ENCODE data around the gene CST6. TPM values are rescaled to one million over a fixed set of nuclear protein-coding genes. Genes with fewer than 3 reads are reported as not detected.
A peak's percentile ranks its signal among the peaks of the same experiment; 100 is the strongest.

The CST6 gene
- total and polyA plus RNA-seq, 2 donors (not counting 3 experiments of a cell fraction or from before 2014, with no cell fraction given): 0.46 to 2.2 TPM

- no peak overlapping the region for H2AFZ ChIP-seq (ENCODE audit: low read depth, low read length)
- no peak overlapping the region for H3K9ac ChIP-seq (replicated peaks; ENCODE audit: extremely low read depth, insufficient read depth, low read length)
- no peaks in the 10 kb centered on the region for H3K36me3 ChIP-seq (ENCODE audit: control insufficient read depth in 2 of 2, extremely low read depth in 1 of 2, insufficient read depth in 2 of 2, low read length in 2 of 2)
- peak overlapping the region; percentile 32 for H3K27ac ChIP-seq (ENCODE audit: insufficient read depth, low read depth, low read length)
- FAIRE-seq (peak; percentile 98), DNase-seq (ENCODE audit: low read depth, low spot score) (peak; percentile 78)
- CTCF ChIA-PET: interaction anchor here (0.6 to 3.0 kb wide), 7 partner anchors 9 to 136 kb away, joined by 3 to 16 read pairs (median 3); partner anchors contain the start of gene CST6
- H3K4me3 ChIP-seq (replicated peaks in 1 of 3; ENCODE audit: insufficient read depth in 1 of 3, low read depth in 1 of 3, low read length in 3 of 3): no peak overlapping the region
- intact Hi-C loops (cut with micrococcal nuclease): loop anchor here (1.0 kb wide), 1 partner anchor 18 kb away; the partner anchor contains the start of genes BANF1 and EIF1AD
- H3K4me1 ChIP-seq (ENCODE audit: control insufficient read depth, extremely low read depth, insufficient read depth, low read length): peaks cover 24% of the 10 kb centered on the region
- no peaks in the 10 kb centered on the region for H3K79me2 ChIP-seq (ENCODE audit: control insufficient read depth, insufficient read depth, low read length)
- POLR2A ChIA-PET: interaction anchor here (0.6 to 0.8 kb wide), 3 partner anchors 10 to 119 kb away, joined by 3 to 4 read pairs (median 4); no protein-coding TSS in a partner anchor
- H3K9me1 ChIP-seq (replicated peaks; ENCODE audit: control insufficient read depth, extremely low read depth, insufficient read depth, low read length): no peaks in the 10 kb centered on the region
- no peaks in the 10 kb centered on the region for H3K9me3 ChIP-seq (replicated peaks; ENCODE audit: control insufficient read depth, insufficient read depth, low read length)
- H3K27me3 ChIP-seq (ENCODE audit: control insufficient read depth in 2 of 2, insufficient read depth in 2 of 2, low read length in 2 of 2): no peaks in the 10 kb centered on the region
- TF ChIP-seq FOS (IDR thresholded peaks at IDR 0.05; ENCODE audit: borderline replicate concordance, insufficient read depth, low read length) (peak; percentile 86), POLR2AphosphoS5 (IDR thresholded peaks at IDR 0.05; ENCODE audit: insufficient read depth, low read depth, low read length) (peak; percentile 87), EZH2 (IDR thresholded peaks at IDR 0.05; ENCODE audit: borderline replicate concordance, low read depth, low read length, severe bottlenecking) (no peak), JUN (IDR thresholded peaks at IDR 0.05; ENCODE audit: borderline replicate concordance, insufficient read depth, insufficient read length, low read depth) (peak; percentile 68)
- BruUV-seq (replicated peaks): no TSS peak
- H4K20me1 ChIP-seq (replicated peaks; ENCODE audit: control insufficient read depth, extremely low read depth, insufficient read depth, low read length): no peaks in the 10 kb centered on the region
- dilution Hi-C loops (cut with MboI; ENCODE audit: extremely low pct_ligation_motif_present, low sequenced_read_pairs): no loop called here
- H3K4me2 ChIP-seq (ENCODE audit: insufficient read depth, low read length): no peak overlapping the region
Observed at GRCh38 chr11:66020618-66021357, 9.0 kb downstream of the CST6 start.
